Measurements from ENCODE around the gene TMEM87B. TPM values are rescaled to one million over a fixed set of nuclear protein-coding genes. Genes with fewer than 3 reads are reported as not detected.

Gene TMEM87B
- polyA plus RNA-seq, 1 donor from 2014 or later = 12.8 TPM

- H3K79me2 ChIP-seq (replicated peaks; ENCODE audit: insufficient read depth, low read length) = no peaks in the 10 kb centered on the region
- H2AFZ ChIP-seq (ENCODE audit: low read depth, low read length) = no peak overlapping the region
- H3K36me3 ChIP-seq (ENCODE audit: insufficient read depth, low read length) = no peaks in the 10 kb centered on the region
- H4K20me1 ChIP-seq (ENCODE audit: insufficient read depth) = no peaks in the 10 kb centered on the region
- H3K27me3 ChIP-seq (ENCODE audit: insufficient read depth, low read depth, low read length) = no peaks in the 10 kb centered on the region
- no peak overlapping the region for H3K9ac ChIP-seq (ENCODE audit: low read length)
- H3K9me2 ChIP-seq (ENCODE audit: insufficient read depth, low read length) = no peaks in the 10 kb centered on the region
- no peaks in the 10 kb centered on the region for H3K9me3 ChIP-seq (ENCODE audit: low read length)
- H3F3A ChIP-seq (ENCODE audit: insufficient read depth, low read length, poor library complexity, severe bottlenecking) = no peaks in the 10 kb centered on the region
- TF ChIP-seq EP300 (conservative IDR thresholded peaks at IDR 0.05; ENCODE audit: poor library complexity, severe bottlenecking) (no peak), POLR2AphosphoS5 (IDR thresholded peaks at IDR 0.05) (no peak)
- H3K4me3 ChIP-seq (ENCODE audit: low read length) = no peak overlapping the region
- no peak overlapping the region for H3K27ac ChIP-seq (ENCODE audit: low read length)
- no peak overlapping the region for H3K4me2 ChIP-seq (ENCODE audit: low read length)
These were observed 21.5 kb upstream of the TMEM87B start for GRCh38 chr2:112033600-112033999.

- TF ChIP-seq POLR2AphosphoS5 (IDR thresholded peaks at IDR 0.05) (no peak), RAD21 (conservative IDR thresholded peaks at IDR 0.05) (no peak), SMC3 (conservative IDR thresholded peaks at IDR 0.05; ENCODE audit: poor library complexity) (no peak), EP300 (conservative IDR thresholded peaks at IDR 0.05; ENCODE audit: poor library complexity, severe bottlenecking) (no peak), REST (IDR thresholded peaks at IDR 0.05; ENCODE audit: borderline replicate concordance) (no peak), EZH2 (IDR thresholded peaks at IDR 0.05; ENCODE audit: borderline replicate concordance, insufficient read depth, low read length, poor library complexity, severe bottlenecking) (no peak), TAF1 (IDR thresholded peaks at IDR 0.05; ENCODE audit: low read depth) (no peak), MXI1 (conservative IDR thresholded peaks at IDR 0.05; ENCODE audit: poor library complexity, severe bottlenecking) (no peak), CTCF (IDR thresholded peaks at IDR 0.05; ENCODE audit: poor library complexity, severe bottlenecking) (no peak)
- Histone ChIP-seq H3K27me3 (ENCODE audit: insufficient read depth, low read depth, low read length) (no peaks in the 10 kb centered on the region), H3K27ac (ENCODE audit: low read length) (no peak overlapping the region), H3F3A (ENCODE audit: insufficient read depth, low read length, poor library complexity, severe bottlenecking) (no peaks in the 10 kb centered on the region), H3K9me2 (ENCODE audit: insufficient read depth, low read length) (no peaks in the 10 kb centered on the region), H3K9ac (ENCODE audit: low read length) (no peak overlapping the region), H3K9me3 (ENCODE audit: low read length) (no peaks in the 10 kb centered on the region), H3K4me3 (ENCODE audit: low read length) (no peak overlapping the region), H3K4me2 (ENCODE audit: low read length) (no peak overlapping the region), H3K36me3 (ENCODE audit: insufficient read depth, low read length) (no peaks in the 10 kb centered on the region), H2AFZ (ENCODE audit: low read depth, low read length) (no peak overlapping the region), H4K20me1 (ENCODE audit: insufficient read depth) (no peaks in the 10 kb centered on the region), H3K79me2 (replicated peaks; ENCODE audit: insufficient read depth, low read length) (no peaks in the 10 kb centered on the region)
These were observed 20.1 kb upstream of the TMEM87B start for GRCh38 chr2:112034924-112035323.

- H3F3A ChIP-seq (ENCODE audit: insufficient read depth, low read length, poor library complexity, severe bottlenecking) = no peaks in the 10 kb centered on the region
- H3K9me3 ChIP-seq (ENCODE audit: low read length) = no peaks in the 10 kb centered on the region
- no peak for TF ChIP-seq MXI1 (conservative IDR thresholded peaks at IDR 0.05; ENCODE audit: poor library complexity, severe bottlenecking)
- no peak for TF ChIP-seq POLR2AphosphoS5 (IDR thresholded peaks at IDR 0.05)
- no peak for TF ChIP-seq CTCF (IDR thresholded peaks at IDR 0.05; ENCODE audit: poor library complexity, severe bottlenecking)
- TF ChIP-seq RAD21 (conservative IDR thresholded peaks at IDR 0.05) = no peak
- TF ChIP-seq SMC3 (conservative IDR thresholded peaks at IDR 0.05; ENCODE audit: poor library complexity) = no peak
- no peak for TF ChIP-seq EP300 (conservative IDR thresholded peaks at IDR 0.05; ENCODE audit: poor library complexity, severe bottlenecking)
- TF ChIP-seq TAF1 (IDR thresholded peaks at IDR 0.05; ENCODE audit: low read depth) = no peak
- no peak for TF ChIP-seq EZH2 (IDR thresholded peaks at IDR 0.05; ENCODE audit: borderline replicate concordance, insufficient read depth, low read length, poor library complexity, severe bottlenecking)
- no peak for TF ChIP-seq REST (IDR thresholded peaks at IDR 0.05; ENCODE audit: borderline replicate concordance)
These were observed 19.3 kb upstream of the TMEM87B start for GRCh38 chr2:112035786-112036185.

More at GRCh38 chr2:112035786-112036185, 19.3 kb upstream of the TMEM87B start:
- Histone ChIP-seq H4K20me1 (ENCODE audit: insufficient read depth) (no peaks in the 10 kb centered on the region), H3K9ac (ENCODE audit: low read length) (no peak overlapping the region), H3K27ac (ENCODE audit: low read length) (no peak overlapping the region), H3K36me3 (ENCODE audit: insufficient read depth, low read length) (no peaks in the 10 kb centered on the region), H3K4me3 (ENCODE audit: low read length) (no peak overlapping the region), H3K4me2 (ENCODE audit: low read length) (no peak overlapping the region), H3K79me2 (replicated peaks; ENCODE audit: insufficient read depth, low read length) (no peaks in the 10 kb centered on the region), H3K9me2 (ENCODE audit: insufficient read depth, low read length) (no peaks in the 10 kb centered on the region), H3K27me3 (ENCODE audit: insufficient read depth, low read depth, low read length) (no peaks in the 10 kb centered on the region), H2AFZ (ENCODE audit: low read depth, low read length) (no peak overlapping the region)

Measured in neural cell (in vitro differentiated cells).